Activated naive CD4-positive, alpha-beta T cell treated with anti-CD3 and anti-CD28 coated beads, Interleukin-2, amount 50 U/mL, for 72 hours (primary cell): ENCODE results near the gene NUBP1. TPM values are rescaled to one million over a fixed set of nuclear protein-coding genes. Genes with fewer than 3 reads are reported as not detected.
"Not testable (repeated sequence)": the region's sequence is repeated elsewhere in the genome, so short reads cannot be mapped to it uniquely, and the experiment has no call there.

Source experiments
- ATAC-seq, 2 donors: fragments of 150-1000 bp; cut with Tn5 transposase; 2 replicates each; pipeline ENCODE4 v1.10.0; 2021; ENCODE audit warnings: mild to moderate bottlenecking in 2 of 2, moderate library complexity in 2 of 2
- DNase-seq, 2 donors: peaks; one replicate each; pipeline ENCODE4 v3.0.0; 2021 to 2022; ENCODE audit warnings: low spot score in 2 of 2
- H3K27ac Mint-ChIP-seq, 2 donors: one replicate each; pipeline ENCODE4 v1.8.0; 2022; ENCODE audit warnings: mild to moderate bottlenecking in 2 of 2, mixed read lengths in 2 of 2
- H3K36me3 Mint-ChIP-seq, 2 donors: one replicate each; pipeline ENCODE4 v1.8.0; 2022; ENCODE audit warnings: mixed read lengths in 2 of 2
- H3K9me3 Mint-ChIP-seq, 2 donors: one replicate each; pipeline ENCODE4 v1.8.0; 2022; ENCODE audit warnings: mixed read lengths in 2 of 2
- total RNA-seq, 2 donors: library from RNA; stranded (reverse); gene quantifications; one replicate each; pipeline ENCODE4 v1.2.3, GENCODE V29; 2022

NUBP1 gene
- 10 to 100 TPM; 21.3 to 31.2 TPM for total RNA-seq

DNA sequence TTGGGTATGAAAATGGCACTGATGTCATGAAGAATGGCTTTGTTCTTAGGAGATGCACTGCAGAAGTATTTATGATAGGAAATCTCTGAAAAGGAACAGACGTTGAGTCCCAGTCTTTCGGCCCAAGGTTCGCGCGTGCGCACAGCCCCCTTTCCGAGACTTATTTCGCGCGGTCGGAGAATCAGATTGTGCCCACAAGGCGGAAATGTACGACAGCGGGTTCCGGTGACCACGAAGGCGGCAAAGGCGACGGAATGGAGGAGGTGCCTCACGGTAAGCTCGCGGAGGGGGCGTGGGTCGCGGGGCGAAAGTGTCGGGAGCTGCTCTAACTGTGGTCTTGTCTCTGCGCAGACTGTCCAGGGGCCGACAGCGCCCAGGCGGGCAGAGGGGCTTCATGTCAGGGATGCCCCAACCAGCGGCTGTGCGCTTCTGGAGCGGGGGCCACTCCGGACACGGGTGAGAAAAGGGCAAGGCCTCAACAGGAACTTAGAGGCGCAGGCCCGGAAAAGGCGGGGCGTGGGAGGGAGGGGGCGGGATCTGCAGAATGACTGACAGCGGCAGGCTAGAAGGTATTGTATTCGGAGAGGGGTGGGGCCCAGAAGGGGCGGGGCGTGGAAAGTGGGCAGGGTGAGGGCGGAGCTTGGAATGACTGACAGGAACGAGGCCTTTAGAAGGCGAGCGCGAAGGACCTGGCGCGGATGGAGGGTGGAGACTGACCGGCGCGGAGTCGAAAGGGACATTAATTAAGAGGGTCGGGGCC, at the start of gene NUBP1:
Gene NUBP1 (plus strand): TSS at position 233 of the 760 bp plus-strand sequence. CDS start 22 bp downstream, at position 255.
- H3K27ac Mint-ChIP-seq: peak within 1 kb of the TSS; percentile 93 to 96
- H3K9me3 Mint-ChIP-seq: no peaks in the 10 kb centered on the region
- H3K36me3 Mint-ChIP-seq: peaks cover 0 to 5% of the 10 kb centered on the region in 2 donors
- DNase-seq: peak; percentile 98
- ATAC-seq: peak; percentile 92 to 96

DNA sequence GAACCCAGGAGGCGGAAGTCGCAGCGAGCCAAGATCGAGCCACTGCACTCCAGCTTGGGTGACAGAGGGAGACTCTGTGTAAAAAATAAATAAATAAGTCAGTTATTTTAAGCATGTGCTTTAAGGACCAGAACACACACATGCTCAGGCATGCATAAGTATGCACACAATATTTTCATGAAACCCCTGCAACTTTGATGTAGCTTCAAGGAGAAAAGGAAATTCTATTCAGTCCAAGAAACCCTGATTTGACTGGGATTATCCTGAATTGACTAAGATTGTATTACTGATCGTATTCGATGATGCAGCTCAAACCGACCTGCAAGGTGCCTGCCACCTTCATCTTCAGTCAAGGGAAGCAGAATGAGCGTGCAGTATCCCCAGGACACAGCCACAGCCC, 49.8 kb upstream of the NUBP1 start:
- Mint-ChIP-seq H3K27ac (no peak overlapping the region), H3K9me3 (no peaks in the 10 kb centered on the region), H3K36me3 (no peaks in the 10 kb centered on the region)
- ATAC-seq (peak in 1 of 2 donors; percentile 52), DNase-seq (no peak)

DNA sequence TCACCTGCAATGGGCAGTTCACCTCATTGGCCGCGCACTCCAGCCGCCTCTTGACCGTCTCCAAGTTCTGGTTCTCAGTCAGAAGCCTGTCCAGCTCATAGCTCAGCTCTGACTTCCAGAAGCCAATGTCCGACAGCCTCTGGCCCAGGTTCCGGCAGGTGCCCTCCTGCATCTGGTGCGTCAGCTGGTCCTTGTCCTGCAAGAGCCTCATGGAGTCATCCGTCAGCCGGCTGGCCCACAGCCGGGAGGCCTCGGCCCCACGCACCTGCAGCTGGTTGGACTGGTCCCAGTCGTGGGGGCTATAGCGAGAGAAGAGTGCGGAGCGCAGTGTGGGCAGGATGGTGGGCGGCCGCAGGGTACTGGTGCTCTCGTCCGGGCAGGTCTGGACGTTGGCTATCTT, 49.3 kb upstream of the NUBP1 start:
- DNase-seq (no peak), ATAC-seq (no peak)
- no peak overlapping the region for H3K27ac Mint-ChIP-seq
- H3K9me3 Mint-ChIP-seq: no peaks in the 10 kb centered on the region
- H3K36me3 Mint-ChIP-seq: no peaks in the 10 kb centered on the region

DNA sequence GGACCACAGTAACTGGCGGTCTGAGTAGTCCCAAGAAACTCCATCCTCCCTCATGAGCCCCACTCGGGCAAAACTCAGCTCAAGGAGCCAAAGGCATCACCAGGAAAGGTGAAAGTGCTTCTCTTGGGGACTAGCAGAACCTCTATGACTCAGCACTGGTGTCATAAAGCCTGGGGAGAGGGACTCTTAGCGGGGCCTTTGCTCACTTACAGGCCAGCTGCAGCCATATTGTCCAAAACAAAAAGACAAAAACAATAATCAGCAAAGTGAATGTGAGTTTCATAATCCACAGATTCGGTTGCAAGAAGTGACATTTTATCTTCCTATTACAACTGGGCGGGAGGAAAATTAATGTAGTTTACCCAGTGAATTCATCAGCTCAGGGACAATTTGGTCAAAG, 48.8 kb upstream of the NUBP1 start, which contains the start of gene TEKT5:
Gene TEKT5 (minus strand): TSS at position 101 of the 400 bp plus-strand sequence. CDS start 57 bp downstream, at position 44.
- Mint-ChIP-seq H3K27ac (no peak within 1 kb of the TSS), H3K9me3 (no peaks in the 10 kb centered on the region), H3K36me3 (no peaks in the 10 kb centered on the region)
- ATAC-seq (no peak), DNase-seq (no peak)

DNA sequence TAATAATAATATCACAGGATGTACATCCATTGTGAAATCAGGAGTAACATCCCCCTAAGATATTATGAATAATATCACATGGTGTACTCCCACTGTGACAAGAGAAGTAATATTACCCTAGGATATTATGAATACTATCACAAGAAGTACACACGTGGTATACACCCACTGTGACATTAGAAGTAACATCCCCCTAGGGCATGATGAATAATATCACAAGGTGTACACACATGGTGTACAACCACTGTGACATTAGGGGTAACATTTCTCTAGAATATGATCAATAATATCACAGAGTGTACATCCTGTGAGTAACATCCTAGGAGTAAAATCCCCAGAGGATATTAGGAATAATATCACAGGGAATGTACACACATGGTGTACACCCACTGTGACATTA, 43.9 kb upstream of the NUBP1 start:
- Mint-ChIP-seq H3K9me3 (no peaks in the 10 kb centered on the region), H3K36me3 (no peaks in the 10 kb centered on the region), H3K27ac (no peak overlapping the region)
- DNase-seq (no peak), ATAC-seq (peak; percentile 41 to 42)

DNA sequence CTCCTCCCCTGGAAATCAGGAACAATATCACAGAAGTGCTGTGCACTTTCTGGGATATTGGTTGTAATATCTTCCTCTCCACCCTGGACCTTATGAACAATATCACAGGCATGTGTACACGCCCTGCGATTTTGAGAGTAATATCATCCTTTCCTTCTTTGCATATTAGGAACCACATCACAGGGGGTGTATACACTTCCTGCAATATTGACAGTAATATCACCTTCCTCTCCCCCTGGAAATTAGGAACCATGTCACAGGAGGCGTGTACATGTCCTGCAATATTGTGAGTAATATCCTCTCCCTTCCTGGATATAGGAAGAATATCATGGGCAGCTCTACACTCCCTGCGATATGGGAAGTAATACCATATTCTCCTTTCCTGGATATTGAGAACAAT, 34.7 kb upstream of the NUBP1 start:
- no peak overlapping the region for H3K27ac Mint-ChIP-seq
- no peaks in the 10 kb centered on the region for H3K36me3 Mint-ChIP-seq
- no peak for ATAC-seq
- H3K9me3 Mint-ChIP-seq: no peaks in the 10 kb centered on the region
- DNase-seq: no peak

DNA sequence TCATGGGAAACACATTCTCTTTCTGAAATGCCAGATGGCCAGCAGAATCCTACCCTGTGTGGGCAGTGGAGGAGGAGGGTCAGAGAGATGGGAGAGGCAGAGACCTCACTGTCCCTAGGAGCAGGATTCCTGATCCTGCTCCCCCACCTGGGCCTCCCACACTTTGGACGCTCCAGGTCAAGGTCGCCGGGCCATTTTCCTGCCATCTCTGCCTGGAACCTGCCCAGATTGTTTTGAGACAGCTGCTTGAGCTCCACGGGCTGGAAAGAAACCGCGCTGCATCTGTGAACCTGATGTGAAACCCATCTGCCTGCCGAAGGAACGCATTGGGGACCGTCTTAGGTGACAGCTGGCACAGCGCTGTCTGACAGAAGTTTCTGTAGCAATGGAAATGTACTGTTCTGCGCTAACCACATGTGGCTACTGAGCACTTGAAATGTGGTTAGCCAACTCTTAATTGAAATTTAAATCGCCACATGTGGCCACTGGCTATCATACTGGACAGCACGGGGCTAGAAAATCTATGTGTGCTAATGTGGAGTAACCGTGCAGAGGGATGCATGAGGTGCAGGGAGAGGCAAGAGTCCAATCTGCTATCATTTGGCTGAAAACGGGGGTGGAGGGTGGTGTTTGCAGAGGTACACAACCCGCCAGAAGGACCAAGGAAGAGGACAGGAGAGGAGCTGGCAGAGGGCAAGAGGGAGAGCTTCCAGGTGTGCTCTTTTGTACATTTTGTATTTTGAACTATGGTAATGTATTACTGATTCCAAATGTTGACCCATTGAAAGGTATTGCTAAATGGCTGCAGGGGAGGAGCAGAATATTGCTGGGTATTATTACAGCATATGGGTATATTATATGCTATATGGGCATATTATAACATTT, 15.4 kb upstream of the NUBP1 start:
- peaks cover 0 to 2% of the 10 kb centered on the region in 2 donors for H3K9me3 Mint-ChIP-seq
- DNase-seq (no peak), ATAC-seq (no peak)
- H3K27ac Mint-ChIP-seq: no peak overlapping the region
- H3K36me3 Mint-ChIP-seq: no peaks in the 10 kb centered on the region

DNA sequence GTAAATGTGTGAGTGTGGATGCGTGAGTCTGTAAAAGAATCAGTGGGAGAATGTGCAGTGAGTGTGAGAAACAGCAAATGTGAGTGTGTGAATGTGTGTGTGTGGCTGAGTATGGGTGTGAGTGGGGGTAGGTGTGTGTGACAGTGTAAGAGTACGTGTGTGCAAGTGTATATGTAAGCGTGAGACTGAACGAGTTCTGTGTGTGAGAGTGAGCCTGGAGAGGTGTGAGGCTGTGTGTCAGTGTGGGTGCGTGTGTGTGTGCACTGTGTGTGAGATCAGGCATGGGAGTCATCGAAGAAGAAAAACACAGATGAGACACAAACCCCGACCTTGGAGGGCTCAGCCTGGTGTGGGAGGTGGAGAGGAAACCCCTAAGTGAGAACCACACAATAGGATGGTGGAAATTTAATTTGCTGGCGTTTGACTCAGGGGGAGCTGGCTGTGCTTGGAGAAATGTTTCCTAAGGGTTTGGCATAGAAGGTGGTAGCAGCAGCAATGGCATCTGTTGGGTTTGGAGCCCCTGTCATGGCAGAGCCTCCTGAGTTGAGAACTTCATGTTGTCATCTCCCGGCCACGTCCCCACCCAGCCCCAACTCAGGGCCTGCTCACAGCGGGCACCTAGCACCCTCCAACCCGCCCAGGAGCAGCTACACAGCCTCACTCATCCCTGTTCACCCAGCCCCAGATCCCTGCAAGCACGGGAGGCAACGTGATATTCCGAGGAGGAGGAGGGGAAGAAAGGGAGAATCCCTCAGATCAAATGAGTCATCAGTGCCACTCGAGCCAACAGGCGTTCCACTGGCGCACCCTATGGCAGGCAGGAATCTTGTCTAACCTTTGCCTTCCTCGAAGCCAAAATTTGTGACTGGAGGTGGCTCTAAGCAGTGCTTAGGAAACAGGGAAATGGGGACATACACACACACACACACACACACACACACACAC, 14.3 kb upstream of the NUBP1 start:
- no peak for ATAC-seq
- Mint-ChIP-seq H3K27ac (no peak overlapping the region), H3K36me3 (no peaks in the 10 kb centered on the region), H3K9me3 (peaks cover 0 to 4% of the 10 kb centered on the region in 2 donors)
- no peak for DNase-seq

DNA sequence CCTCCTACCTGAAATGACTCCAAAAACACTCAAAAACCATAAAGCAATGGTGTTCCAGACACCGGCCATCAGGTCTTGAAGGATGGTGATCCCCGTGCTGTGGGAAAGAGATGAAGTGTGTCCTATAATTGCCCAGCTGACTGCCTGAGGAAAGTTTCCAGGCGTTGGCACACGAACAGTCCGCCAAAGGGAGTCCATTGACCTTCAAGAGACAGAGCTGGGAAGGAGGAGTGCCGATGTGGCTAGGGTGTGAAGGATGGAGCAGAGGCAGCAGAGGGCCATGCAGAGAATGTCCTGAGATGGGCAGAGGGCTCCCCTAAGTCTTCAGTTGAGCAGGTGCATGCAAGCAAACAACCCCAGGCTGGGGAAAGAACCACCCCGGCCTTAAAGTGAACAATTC, 11.9 kb upstream of the NUBP1 start:
- no peak for ATAC-seq
- no peak overlapping the region for H3K27ac Mint-ChIP-seq
- no peaks in the 10 kb centered on the region for H3K36me3 Mint-ChIP-seq
- peaks cover 0 to 4% of the 10 kb centered on the region in 2 donors for H3K9me3 Mint-ChIP-seq
- no peak for DNase-seq

DNA sequence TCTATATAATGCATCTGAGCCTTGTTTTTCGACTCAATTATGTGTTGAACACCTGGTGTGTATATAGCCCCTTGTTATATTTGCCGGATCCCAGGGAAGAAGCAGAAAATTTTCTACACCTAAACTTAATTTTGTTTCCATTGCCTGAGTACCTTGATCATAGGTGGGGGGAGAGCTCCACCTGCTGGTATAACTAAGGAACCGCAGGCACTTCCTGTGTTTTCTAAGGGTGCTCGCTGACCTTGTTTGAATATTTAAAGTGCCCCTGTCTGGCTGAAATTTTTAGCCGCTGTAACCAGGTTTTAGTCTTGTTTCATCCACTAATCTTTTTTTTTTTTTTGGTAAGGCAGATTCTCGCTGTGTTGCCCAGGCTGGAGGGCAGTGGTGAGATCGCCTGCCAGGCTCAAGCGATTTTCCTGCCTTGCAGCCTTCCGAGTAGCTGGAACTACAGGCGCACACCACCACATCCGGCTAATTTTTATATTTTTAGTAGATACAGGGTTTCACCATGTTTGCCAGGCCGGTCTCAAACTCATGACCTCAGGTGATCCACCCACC, 6.5 kb upstream of the NUBP1 start:
- H3K27ac Mint-ChIP-seq: no peak overlapping the region
- ATAC-seq: peak; percentile 29 to 51
- DNase-seq: peak; percentile 63 to 69
- H3K9me3 Mint-ChIP-seq: peaks cover 0 to 4% of the 10 kb centered on the region in 2 donors
- H3K36me3 Mint-ChIP-seq: no peaks in the 10 kb centered on the region

DNA sequence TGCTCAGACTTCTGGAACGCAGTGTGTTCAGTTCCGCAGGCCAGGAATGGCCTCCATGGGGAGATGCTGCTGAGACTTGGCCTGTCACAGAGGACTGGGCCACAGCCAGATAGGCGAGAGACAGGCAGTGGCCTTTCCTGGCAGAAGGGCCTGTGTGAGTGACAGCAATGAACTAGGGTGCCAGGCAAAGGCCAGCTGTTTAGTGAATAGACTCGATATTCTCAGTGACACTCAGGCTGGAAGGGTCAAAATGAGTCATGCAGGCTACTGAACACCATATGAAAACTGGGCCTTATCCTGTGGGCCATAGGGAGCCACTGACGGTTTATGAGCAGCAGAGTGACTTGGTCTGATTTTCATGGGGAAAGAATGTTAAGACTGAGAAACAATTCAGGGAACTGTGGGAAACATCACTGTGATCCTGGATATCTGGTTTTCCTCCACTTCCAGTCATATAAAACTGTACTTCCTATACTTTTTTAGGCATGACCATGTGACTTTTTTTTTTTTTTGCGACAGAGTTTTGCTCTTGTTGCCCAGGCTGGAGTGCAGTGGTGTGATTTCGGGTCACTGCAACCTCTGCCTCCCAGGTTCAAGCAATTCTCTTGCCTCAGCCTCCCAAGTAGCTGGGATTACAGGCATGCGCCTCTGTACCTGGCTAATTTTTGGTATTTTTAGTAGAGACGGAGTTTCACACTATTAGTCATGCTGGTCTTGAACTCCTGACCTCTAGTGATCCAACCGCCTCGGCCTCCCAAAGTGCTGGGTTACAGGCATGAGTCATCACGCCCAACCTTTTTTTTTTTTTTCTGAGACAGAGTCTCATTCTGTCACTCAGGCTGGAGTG, 5.2 kb upstream of the NUBP1 start:
- Mint-ChIP-seq H3K27ac (peak overlapping the region; percentile 45 to 55), H3K36me3 (no peaks in the 10 kb centered on the region), H3K9me3 (no peaks in the 10 kb centered on the region)
- ATAC-seq (peak; percentile 69 to 80), DNase-seq (peak; percentile 51 to 66)

DNA sequence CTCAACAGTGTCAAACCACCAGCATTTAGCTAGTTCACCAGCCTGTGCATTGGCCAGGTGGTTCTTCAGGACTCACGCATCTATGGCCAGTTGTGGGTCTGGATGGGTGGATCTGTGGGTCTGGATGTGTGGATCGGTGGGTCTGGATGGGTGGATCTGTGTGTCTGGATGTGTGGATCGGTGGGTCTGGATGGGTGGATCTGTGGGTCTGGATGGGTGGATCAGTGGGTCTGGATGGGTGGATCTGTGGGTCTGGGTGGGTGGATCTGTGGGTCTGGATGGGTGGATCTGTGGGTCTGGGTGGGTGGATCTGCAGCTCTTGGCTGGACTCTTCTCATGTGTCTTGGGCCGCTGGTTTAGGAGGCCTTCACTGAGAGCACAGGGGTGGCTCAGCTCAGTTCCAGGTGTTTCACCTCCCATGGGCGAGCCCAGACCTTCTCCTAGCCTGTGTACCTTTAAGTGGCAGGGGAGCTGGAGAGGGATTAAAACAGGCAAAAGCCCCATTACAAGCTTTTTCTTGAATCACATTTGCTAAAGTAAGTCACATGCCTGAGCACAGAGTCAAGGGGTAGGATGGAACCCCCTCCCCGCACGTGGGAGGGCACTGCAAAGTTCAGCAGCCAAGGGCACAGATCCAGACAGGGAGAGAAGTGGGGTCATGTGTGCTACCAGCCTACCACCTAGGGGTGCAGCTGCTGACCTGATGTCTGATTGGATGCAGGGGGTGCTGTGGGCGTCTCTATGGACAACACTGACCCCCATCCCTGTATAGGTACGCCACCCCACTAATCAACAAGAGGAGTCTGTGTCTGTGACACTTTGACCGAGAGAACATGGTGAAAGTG, 3.4 kb upstream of the NUBP1 start:
- no peak for ATAC-seq
- Mint-ChIP-seq H3K9me3 (no peaks in the 10 kb centered on the region), H3K27ac (no peak overlapping the region), H3K36me3 (peaks cover 0 to 5% of the 10 kb centered on the region in 2 donors)
- peak in 1 of 2 donors; percentile 51 for DNase-seq

DNA sequence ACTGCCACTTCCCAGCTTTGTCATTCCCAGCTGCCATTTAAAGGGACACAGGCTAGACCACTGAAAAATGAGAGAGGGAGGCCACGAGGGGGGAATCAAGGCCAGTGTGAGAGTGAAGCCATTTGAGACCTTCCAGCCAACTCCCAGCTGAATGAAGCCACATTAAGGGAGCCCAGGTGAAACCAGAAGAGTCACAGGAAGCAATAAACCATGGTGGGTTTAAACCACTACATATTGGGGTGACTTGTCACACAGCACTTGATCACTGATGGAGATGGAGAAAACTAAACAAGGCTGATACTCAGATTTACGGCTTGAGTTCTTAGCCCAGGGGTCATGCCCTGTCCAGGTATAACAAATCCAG, 2.8 kb upstream of the NUBP1 start:
- peak in 1 of 2 donors; percentile 30 for DNase-seq
- ATAC-seq: no peak
- H3K9me3 Mint-ChIP-seq: no peaks in the 10 kb centered on the region
- peaks cover 0 to 5% of the 10 kb centered on the region in 2 donors for H3K36me3 Mint-ChIP-seq
- peak overlapping the region in 1 of 2 donors; percentile 48 for H3K27ac Mint-ChIP-seq

DNA sequence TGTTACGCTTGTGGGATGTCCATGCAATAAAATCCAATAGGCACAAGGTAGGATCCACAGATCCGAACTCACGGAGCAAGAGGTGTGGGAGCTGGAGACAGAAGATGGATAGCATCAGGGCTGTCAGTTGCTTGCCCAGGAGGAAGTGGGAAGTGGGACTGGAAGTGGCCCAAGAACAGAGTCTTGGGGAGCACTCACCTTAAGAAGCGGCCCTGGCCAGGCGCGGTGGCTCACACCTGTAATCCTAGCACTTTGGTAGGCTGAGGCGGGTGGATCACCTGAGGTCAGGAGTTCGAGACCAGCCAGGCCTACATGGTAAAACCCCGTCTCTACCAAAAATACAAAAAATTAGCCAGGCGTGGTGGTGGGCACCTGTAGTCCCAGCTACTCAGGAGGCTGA, 2.4 kb upstream of the NUBP1 start:
- ATAC-seq, H3K36me3 Mint-ChIP-seq, H3K9me3 Mint-ChIP-seq: not testable (repeated sequence)
- DNase-seq: peak in 1 of 2 donors; percentile 45
- peak overlapping the region in 1 of 2 donors; percentile 48 for H3K27ac Mint-ChIP-seq
